Measurements from ENCODE around the gene ATP6V0C. TPM values are rescaled to one million over a fixed set of nuclear protein-coding genes. Genes with fewer than 3 reads are reported as not detected.
"Not testable (repeated sequence)": the region's sequence is repeated elsewhere in the genome, so short reads cannot be mapped to it uniquely, and the experiment has no call there.

The ATP6V0C gene
- total RNA-seq, 1 experiment from 2014 or later, result 260 TPM

- Mint-ChIP-seq H3K4me1 (ENCODE audit: low read depth, unreplicated experiment) (no peaks in the 10 kb centered on the region), H3K27ac (ENCODE audit: unreplicated experiment) (peak overlapping the region; percentile 98), H3K27me3 (ENCODE audit: unreplicated experiment) (no peaks in the 10 kb centered on the region), H3K9me3 (ENCODE audit: low read depth, unreplicated experiment) (no peaks in the 10 kb centered on the region), H3K4me3 (ENCODE audit: low read depth, unreplicated experiment) (peak overlapping the region; percentile 89), H3K36me3 (ENCODE audit: insufficient read depth, unreplicated experiment) (peaks cover 60% of the 10 kb centered on the region)
- intact Hi-C loops (cut with micrococcal nuclease; ENCODE audit: unreplicated experiment), result no loop called here
- CTCF ChIA-PET, result interaction anchor here (0.6 to 0.7 kb wide), 2 partner anchors 325 to 1683 kb away, joined by 3 to 4 read pairs; no protein-coding TSS in a partner anchor
- no peak for TF ChIP-seq CTCF (IDR thresholded peaks at IDR 0.05; ENCODE audit: unreplicated experiment)
- no peak for DNase-seq
- no TSS peak for BruUV-seq (replicated peaks)
These were observed 17.0 kb downstream of the ATP6V0C start for GRCh38 chr16:2530629-2531318.

GRCh38 chr16:2531371-2531695 lies 17.6 kb downstream of the ATP6V0C start, which contains the start of gene CEMP1:
TSS of gene CEMP1 (minus strand) at chr16:2531408. CDS start at chr16:2531073, 335 bp downstream.
- TF ChIP-seq CTCF (IDR thresholded peaks at IDR 0.05; ENCODE audit: unreplicated experiment), result no peak
- Mint-ChIP-seq H3K9me3 (ENCODE audit: low read depth, unreplicated experiment) (no peaks in the 10 kb centered on the region), H3K27ac (ENCODE audit: unreplicated experiment) (peak within 1 kb of the TSS; percentile 98), H3K27me3 (ENCODE audit: unreplicated experiment) (no peaks in the 10 kb centered on the region), H3K4me1 (ENCODE audit: low read depth, unreplicated experiment) (peaks cover 3% of the 10 kb centered on the region), H3K36me3 (ENCODE audit: insufficient read depth, unreplicated experiment) (peaks cover 60% of the 10 kb centered on the region), H3K4me3 (ENCODE audit: low read depth, unreplicated experiment) (peak within 1 kb of the TSS; percentile 89)
- CTCF ChIA-PET, result interaction anchor here (0.6 to 1.6 kb wide), 3 partner anchors 11 to 1682 kb away, joined by 3 to 4 read pairs (median 4); no protein-coding TSS in a partner anchor
- BruUV-seq (replicated peaks), result no TSS peak
- intact Hi-C loops (cut with micrococcal nuclease; ENCODE audit: unreplicated experiment), result no loop called here
- no peak for DNase-seq

- CTCF ChIA-PET, result interaction anchor here (0.5 to 1.6 kb wide), 3 partner anchors 11 to 326 kb away, joined by 4 to 8 read pairs (median 4); no protein-coding TSS in a partner anchor
- Mint-ChIP-seq H3K27ac (ENCODE audit: unreplicated experiment) (peak overlapping the region; percentile 98), H3K27me3 (ENCODE audit: unreplicated experiment) (no peaks in the 10 kb centered on the region), H3K9me3 (ENCODE audit: low read depth, unreplicated experiment) (no peaks in the 10 kb centered on the region), H3K4me1 (ENCODE audit: low read depth, unreplicated experiment) (peaks cover 8% of the 10 kb centered on the region), H3K36me3 (ENCODE audit: insufficient read depth, unreplicated experiment) (peaks cover 60% of the 10 kb centered on the region), H3K4me3 (ENCODE audit: low read depth, unreplicated experiment) (peak overlapping the region; percentile 89)
- BruUV-seq (replicated peaks), result no TSS peak
- DNase-seq, result peak; percentile 99
- no peak for TF ChIP-seq CTCF (IDR thresholded peaks at IDR 0.05; ENCODE audit: unreplicated experiment)
- intact Hi-C loops (cut with micrococcal nuclease; ENCODE audit: unreplicated experiment), result no loop called here
These were observed 18.1 kb downstream of the ATP6V0C start for GRCh38 chr16:2531696-2532493.

GRCh38 chr16:2532494-2533141 lies 18.9 kb downstream of the ATP6V0C start:
- BruUV-seq (replicated peaks), result no TSS peak
- H3K36me3 Mint-ChIP-seq (ENCODE audit: insufficient read depth, unreplicated experiment), result peaks cover 62% of the 10 kb centered on the region
- H3K9me3 Mint-ChIP-seq (ENCODE audit: low read depth, unreplicated experiment), result no peaks in the 10 kb centered on the region
- H3K4me1 Mint-ChIP-seq (ENCODE audit: low read depth, unreplicated experiment), result peaks cover 9% of the 10 kb centered on the region
- H3K27me3 Mint-ChIP-seq (ENCODE audit: unreplicated experiment), result no peaks in the 10 kb centered on the region
- CTCF ChIA-PET, result interaction anchor here (0.5 to 1.6 kb wide), 2 partner anchors 12 to 273 kb away, joined by 4 to 8 read pairs; no protein-coding TSS in a partner anchor
- intact Hi-C loops (cut with micrococcal nuclease; ENCODE audit: unreplicated experiment), result no loop called here
- DNase-seq, result peak; percentile 83
- TF ChIP-seq CTCF (IDR thresholded peaks at IDR 0.05; ENCODE audit: unreplicated experiment), result no peak
- peak overlapping the region; percentile 98 for H3K27ac Mint-ChIP-seq (ENCODE audit: unreplicated experiment)
- H3K4me3 Mint-ChIP-seq (ENCODE audit: low read depth, unreplicated experiment), result peak overlapping the region; percentile 89

GRCh38 chr16:2533142-2533755 lies 19.5 kb downstream of the ATP6V0C start:
- Mint-ChIP-seq H3K27ac (ENCODE audit: unreplicated experiment) (peak overlapping the region; percentile 98), H3K4me3 (ENCODE audit: low read depth, unreplicated experiment) (peak overlapping the region; percentile 89), H3K36me3 (ENCODE audit: insufficient read depth, unreplicated experiment) (peaks cover 62% of the 10 kb centered on the region)
- H3K27me3 Mint-ChIP-seq (ENCODE audit: unreplicated experiment); CTCF ChIA-PET; DNase-seq; BruUV-seq (replicated peaks); H3K4me1 Mint-ChIP-seq (ENCODE audit: low read depth, unreplicated experiment); H3K9me3 Mint-ChIP-seq (ENCODE audit: low read depth, unreplicated experiment); intact Hi-C loops (cut with micrococcal nuclease; ENCODE audit: unreplicated experiment): not testable (repeated sequence)
